ENCODE measurements around the gene ZKSCAN1.
A peak's percentile ranks its signal among the peaks of the same experiment; 100 is the strongest.

The ZKSCAN1 gene

GRCh38 chr7:100040575-100040974, 25.2 kb downstream of the ZKSCAN1 start:
- no peak for DNase-seq (ENCODE audit: low read depth)
- Histone ChIP-seq H3K36me3 (ENCODE audit: control insufficient read depth, insufficient read depth, low read length, severe bottlenecking) (peaks cover 10% of the 10 kb centered on the region), H3K9ac (ENCODE audit: low read length) (no peak overlapping the region), H3K4me1 (ENCODE audit: control insufficient read depth, insufficient read depth, low read length) (peaks cover 48% of the 10 kb centered on the region), H3K4me3 (ENCODE audit: low read length) (no peak overlapping the region), H3K27me3 (replicated peaks; ENCODE audit: control insufficient read depth, insufficient read depth, low read length) (no peaks in the 10 kb centered on the region), H3K9me3 (ENCODE audit: control insufficient read depth, low read length) (no peaks in the 10 kb centered on the region)

DNA sequence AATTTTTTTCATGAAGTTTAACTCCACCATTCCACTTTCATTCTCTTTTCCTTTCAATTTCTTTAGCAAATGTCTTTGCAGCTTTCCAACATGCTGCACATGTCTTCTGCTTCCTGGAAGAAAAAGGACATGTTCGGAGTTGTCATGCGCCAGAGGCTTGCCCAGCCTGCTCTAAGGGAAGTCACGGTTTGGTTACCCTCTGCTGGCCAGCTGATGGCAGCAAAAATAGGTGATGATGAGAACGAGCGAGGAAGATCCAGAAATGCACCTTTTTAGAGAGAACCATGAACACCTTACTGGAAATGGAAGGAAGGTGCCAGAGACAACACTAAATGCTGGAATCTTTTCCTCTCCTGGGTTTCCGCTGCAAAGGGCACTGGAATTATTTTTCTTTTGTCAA, 29.3 kb downstream of the ZKSCAN1 start:
- Histone ChIP-seq H3K36me3 (ENCODE audit: control insufficient read depth, insufficient read depth, low read length, severe bottlenecking) (no peaks in the 10 kb centered on the region), H3K27me3 (replicated peaks; ENCODE audit: control insufficient read depth, insufficient read depth, low read length) (no peaks in the 10 kb centered on the region), H3K4me1 (ENCODE audit: control insufficient read depth, insufficient read depth, low read length) (peaks cover 22% of the 10 kb centered on the region), H3K4me3 (ENCODE audit: low read length) (no peak overlapping the region), H3K9me3 (ENCODE audit: control insufficient read depth, low read length) (no peaks in the 10 kb centered on the region), H3K9ac (ENCODE audit: low read length) (no peak overlapping the region)
- DNase-seq (ENCODE audit: low read depth) = no peak

DNA sequence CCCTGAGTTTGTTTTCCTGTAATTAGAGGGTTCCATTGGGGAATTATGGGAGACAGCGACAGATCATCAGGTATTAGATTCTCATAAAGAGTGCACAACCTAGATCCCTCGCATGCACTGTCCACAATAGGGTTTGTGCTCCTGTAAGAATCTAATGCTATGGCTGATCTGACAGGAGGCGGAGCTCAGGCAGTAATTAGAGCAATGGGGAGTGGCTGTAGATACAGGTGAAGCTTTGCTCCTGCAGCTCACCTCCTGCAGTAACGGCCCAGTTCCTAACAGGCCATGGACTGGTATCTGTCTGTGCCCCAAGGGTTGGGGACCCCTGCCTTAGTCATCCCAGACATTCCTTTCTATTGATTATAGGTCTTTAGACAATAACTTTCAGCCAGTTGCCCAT, 33.3 kb downstream of the ZKSCAN1 start:
- Histone ChIP-seq H3K9ac (ENCODE audit: low read length) (no peak overlapping the region), H3K4me3 (ENCODE audit: low read length) (no peak overlapping the region), H3K36me3 (ENCODE audit: control insufficient read depth, insufficient read depth, low read length, severe bottlenecking) (no peaks in the 10 kb centered on the region), H3K27me3 (replicated peaks; ENCODE audit: control insufficient read depth, insufficient read depth, low read length) (no peaks in the 10 kb centered on the region), H3K9me3 (ENCODE audit: control insufficient read depth, low read length) (no peaks in the 10 kb centered on the region), H3K4me1 (ENCODE audit: control insufficient read depth, insufficient read depth, low read length) (peaks cover 11% of the 10 kb centered on the region)
- DNase-seq (ENCODE audit: low read depth) = no peak

- Histone ChIP-seq H3K9me3 (ENCODE audit: control insufficient read depth, low read length) (no peaks in the 10 kb centered on the region), H3K36me3 (ENCODE audit: control insufficient read depth, insufficient read depth, low read length, severe bottlenecking) (no peaks in the 10 kb centered on the region), H3K4me3 (ENCODE audit: low read length) (peak within 1 kb of the TSS; percentile 97), H3K4me1 (ENCODE audit: control insufficient read depth, insufficient read depth, low read length) (peaks cover 11% of the 10 kb centered on the region), H3K9ac (ENCODE audit: low read length) (peak within 1 kb of the TSS; percentile 92), H3K27me3 (replicated peaks; ENCODE audit: control insufficient read depth, insufficient read depth, low read length) (no peaks in the 10 kb centered on the region)
- DNase-seq (ENCODE audit: low read depth) = peak; percentile 93
Observed at GRCh38 chr7:100049441-100050291, 34.3 kb downstream of the ZKSCAN1 start, which contains the start of gene ZSCAN21. Gene ZSCAN21, plus strand, starts transcription at chr7:100049774. Its CDS starts 7,233 bp downstream, at chr7:100057007.

DNA sequence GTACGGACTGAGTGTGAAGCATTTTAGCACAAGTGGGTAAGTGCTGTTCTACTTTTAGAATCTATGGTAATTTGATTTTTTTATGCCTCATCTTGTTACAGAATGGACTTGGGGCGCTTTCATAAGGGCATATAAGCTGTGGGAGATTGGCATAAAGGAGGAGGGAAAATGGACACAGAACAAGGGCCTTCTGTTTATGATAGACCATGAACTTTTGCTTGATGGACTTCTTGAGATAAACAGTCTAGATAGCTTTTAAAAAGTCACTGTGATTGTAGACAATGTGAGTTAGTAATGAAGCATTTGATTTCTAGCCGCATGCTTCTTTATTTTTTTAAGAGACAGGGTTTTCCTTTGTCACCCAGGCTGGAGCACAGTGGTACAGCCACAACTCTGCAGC, 36.2 kb downstream of the ZKSCAN1 start:
- Histone ChIP-seq H3K4me1 (ENCODE audit: control insufficient read depth, insufficient read depth, low read length) (peaks cover 11% of the 10 kb centered on the region), H3K9ac (ENCODE audit: low read length) (no peak overlapping the region), H3K27me3 (replicated peaks; ENCODE audit: control insufficient read depth, insufficient read depth, low read length) (no peaks in the 10 kb centered on the region), H3K9me3 (ENCODE audit: control insufficient read depth, low read length) (no peaks in the 10 kb centered on the region), H3K36me3 (ENCODE audit: control insufficient read depth, insufficient read depth, low read length, severe bottlenecking) (no peaks in the 10 kb centered on the region), H3K4me3 (ENCODE audit: low read length) (no peak overlapping the region)
- DNase-seq (ENCODE audit: low read depth) = no peak

- Histone ChIP-seq H3K4me1 (ENCODE audit: control insufficient read depth, insufficient read depth, low read length) (peaks cover 11% of the 10 kb centered on the region), H3K27me3 (replicated peaks; ENCODE audit: control insufficient read depth, insufficient read depth, low read length) (no peaks in the 10 kb centered on the region), H3K36me3 (ENCODE audit: control insufficient read depth, insufficient read depth, low read length, severe bottlenecking) (peaks cover 16% of the 10 kb centered on the region), H3K9me3 (ENCODE audit: control insufficient read depth, low read length) (no peaks in the 10 kb centered on the region), H3K4me3 (ENCODE audit: low read length) (no peak overlapping the region), H3K9ac (ENCODE audit: low read length) (no peak overlapping the region)
- peak; percentile 74 for DNase-seq (ENCODE audit: low read depth)
Observed at GRCh38 chr7:100053215-100053614, 37.8 kb downstream of the ZKSCAN1 start.

GRCh38 chr7:100057006-100057405, 41.6 kb downstream of the ZKSCAN1 start:
- Histone ChIP-seq H3K27me3 (replicated peaks; ENCODE audit: control insufficient read depth, insufficient read depth, low read length) (no peaks in the 10 kb centered on the region), H3K36me3 (ENCODE audit: control insufficient read depth, insufficient read depth, low read length, severe bottlenecking) (peaks cover 37% of the 10 kb centered on the region)
- DNase-seq (ENCODE audit: low read depth) = no peak

DNA sequence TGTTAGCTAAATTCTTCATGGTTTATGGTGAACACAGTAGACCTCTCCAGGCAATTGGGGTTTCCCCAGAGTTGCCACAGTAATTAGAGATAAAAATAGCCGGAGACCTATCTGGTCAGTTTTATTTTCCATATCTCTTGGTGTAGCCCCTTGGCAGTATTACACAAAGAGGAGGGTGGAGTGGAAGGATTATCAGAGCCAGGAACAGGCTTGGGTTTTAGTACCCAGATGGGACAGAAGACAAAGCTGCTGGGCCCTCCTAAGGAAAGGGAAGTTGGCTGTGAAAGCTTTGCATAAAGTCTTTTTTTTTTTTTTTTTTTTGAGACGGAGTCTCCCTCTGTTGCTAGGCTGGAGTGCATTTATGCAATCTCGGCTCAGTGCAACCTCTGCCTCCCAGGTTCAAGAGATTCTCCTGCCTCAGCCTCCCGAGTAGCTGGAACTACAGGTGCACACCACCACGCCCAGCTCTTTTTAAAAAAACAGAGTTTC, 43.9 kb downstream of the ZKSCAN1 start:
- no peaks in the 10 kb centered on the region for H3K4me1 ChIP-seq (ENCODE audit: control insufficient read depth, insufficient read depth, low read length)
- H3K4me3 ChIP-seq (ENCODE audit: low read length) = no peak overlapping the region
- H3K9ac ChIP-seq (ENCODE audit: low read length) = no peak overlapping the region
- H3K9me3 ChIP-seq (ENCODE audit: control insufficient read depth, low read length) = no peaks in the 10 kb centered on the region
- DNase-seq (ENCODE audit: low read depth) = no peak
- no peaks in the 10 kb centered on the region for H3K27me3 ChIP-seq (replicated peaks; ENCODE audit: control insufficient read depth, insufficient read depth, low read length)
- H3K36me3 ChIP-seq (ENCODE audit: control insufficient read depth, insufficient read depth, low read length, severe bottlenecking) = peaks cover 49% of the 10 kb centered on the region

More at GRCh38 chr7:100057006-100057405, 41.6 kb downstream of the ZKSCAN1 start:
- Histone ChIP-seq H3K4me1 (ENCODE audit: control insufficient read depth, insufficient read depth, low read length) (no peaks in the 10 kb centered on the region), H3K9me3 (ENCODE audit: control insufficient read depth, low read length) (no peaks in the 10 kb centered on the region), H3K9ac (ENCODE audit: low read length) (no peak overlapping the region), H3K4me3 (ENCODE audit: low read length) (no peak overlapping the region)

DNA sequence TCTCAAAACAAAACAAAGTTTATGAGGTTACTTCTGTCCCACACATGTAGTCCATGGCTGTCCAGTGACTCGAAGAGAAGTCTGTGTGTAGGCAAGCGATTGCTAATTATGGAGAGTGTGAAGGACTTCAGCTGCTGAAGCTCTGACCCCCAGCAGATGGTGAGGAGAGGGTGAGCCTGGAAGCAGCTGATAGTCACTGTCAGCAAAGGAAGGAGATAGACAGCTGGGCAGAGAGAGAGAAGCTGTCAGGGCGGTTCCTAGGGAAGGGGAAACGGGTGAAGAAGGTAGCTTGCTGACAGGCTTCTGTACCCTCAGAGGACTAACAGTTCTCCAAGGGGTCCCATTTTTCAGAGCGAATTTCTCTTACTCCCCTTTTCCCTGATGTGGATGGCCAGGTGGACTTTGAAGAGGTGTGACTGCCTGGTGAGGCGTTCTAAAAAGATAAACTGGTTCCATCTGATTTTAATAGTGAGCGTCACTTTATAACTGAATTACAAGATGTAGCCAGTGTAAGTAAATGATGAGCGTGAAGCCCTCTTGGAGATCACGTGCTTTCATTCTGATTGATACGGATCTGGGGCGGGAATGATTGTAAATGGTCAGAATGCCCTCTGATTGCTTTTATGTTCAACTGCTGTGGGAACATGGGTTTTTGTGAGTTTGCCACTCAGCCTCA, 46.3 kb downstream of the ZKSCAN1 start:
- Histone ChIP-seq H3K9ac (ENCODE audit: low read length) (no peak overlapping the region), H3K27me3 (replicated peaks; ENCODE audit: control insufficient read depth, insufficient read depth, low read length) (no peaks in the 10 kb centered on the region), H3K36me3 (ENCODE audit: control insufficient read depth, insufficient read depth, low read length, severe bottlenecking) (peaks cover 56% of the 10 kb centered on the region), H3K9me3 (ENCODE audit: control insufficient read depth, low read length) (no peaks in the 10 kb centered on the region), H3K4me1 (ENCODE audit: control insufficient read depth, insufficient read depth, low read length) (peaks cover 11% of the 10 kb centered on the region), H3K4me3 (ENCODE audit: low read length) (no peak overlapping the region)
- DNase-seq (ENCODE audit: low read depth) = no peak

- peaks cover 45% of the 10 kb centered on the region for H3K36me3 ChIP-seq (ENCODE audit: control insufficient read depth, insufficient read depth, low read length, severe bottlenecking)
- DNase-seq (ENCODE audit: low read depth) = no peak
- H3K9me3 ChIP-seq (ENCODE audit: control insufficient read depth, low read length) = no peaks in the 10 kb centered on the region
- H3K4me1 ChIP-seq (ENCODE audit: control insufficient read depth, insufficient read depth, low read length) = peaks cover 11% of the 10 kb centered on the region
- no peaks in the 10 kb centered on the region for H3K27me3 ChIP-seq (replicated peaks; ENCODE audit: control insufficient read depth, insufficient read depth, low read length)
- no peak overlapping the region for H3K4me3 ChIP-seq (ENCODE audit: low read length)
- H3K9ac ChIP-seq (ENCODE audit: low read length) = no peak overlapping the region
Observed at GRCh38 chr7:100063376-100063775, 48.0 kb downstream of the ZKSCAN1 start.

DNA sequence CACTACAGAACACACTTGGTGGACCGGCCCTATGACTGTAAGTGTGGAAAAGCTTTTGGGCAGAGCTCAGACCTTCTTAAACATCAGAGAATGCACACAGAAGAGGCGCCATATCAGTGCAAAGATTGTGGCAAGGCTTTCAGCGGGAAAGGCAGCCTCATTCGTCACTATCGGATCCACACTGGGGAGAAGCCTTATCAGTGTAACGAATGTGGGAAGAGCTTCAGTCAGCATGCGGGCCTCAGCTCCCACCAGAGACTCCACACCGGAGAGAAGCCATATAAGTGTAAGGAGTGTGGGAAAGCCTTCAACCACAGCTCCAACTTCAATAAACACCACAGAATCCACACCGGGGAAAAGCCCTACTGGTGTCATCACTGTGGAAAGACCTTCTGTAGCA, 48.8 kb downstream of the ZKSCAN1 start:
- H3K27me3 ChIP-seq (replicated peaks; ENCODE audit: control insufficient read depth, insufficient read depth, low read length) = no peaks in the 10 kb centered on the region
- no peaks in the 10 kb centered on the region for H3K9me3 ChIP-seq (ENCODE audit: control insufficient read depth, low read length)
- peaks cover 11% of the 10 kb centered on the region for H3K4me1 ChIP-seq (ENCODE audit: control insufficient read depth, insufficient read depth, low read length)
- no peak overlapping the region for H3K9ac ChIP-seq (ENCODE audit: low read length)
- H3K4me3 ChIP-seq (ENCODE audit: low read length) = no peak overlapping the region
- DNase-seq (ENCODE audit: low read depth) = no peak
- H3K36me3 ChIP-seq (ENCODE audit: control insufficient read depth, insufficient read depth, low read length, severe bottlenecking) = peaks cover 41% of the 10 kb centered on the region
